Parathyroid adenoma (tissue), 2 donors: ENCODE data around the gene MACROH2A2.

Experiments used
- H2AFZ ChIP-seq: fragments of 300-600 bp; sonication (generic); one replicate; pipeline ENCODE4 v1.7.0; 2017; ENCODE audit warnings: antibody characterized with exemption, mild to moderate bottlenecking
- H3K27ac ChIP-seq: fragments of 300-600 bp; sonication (generic); one replicate; pipeline ENCODE4 v1.7.0; 2017
- H3K27me3 ChIP-seq: fragments of 300-600 bp; sonication (generic); one replicate; pipeline ENCODE4 v1.7.0; 2017; ENCODE audit warnings: low read length; ENCODE audit not compliant: control insufficient read depth, insufficient read depth
- H3K36me3 ChIP-seq: fragments of 300-600 bp; sonication (generic); one replicate; pipeline ENCODE4 v1.7.0; 2017; ENCODE audit warnings: low read length; ENCODE audit not compliant: control insufficient read depth, insufficient read depth
- H3K4me1 ChIP-seq: fragments of 300-600 bp; sonication (generic); one replicate; pipeline ENCODE4 v1.7.0; 2017; ENCODE audit warnings: control low read depth
- H3K4me2 ChIP-seq: fragments of 300-600 bp; sonication (generic); one replicate; pipeline ENCODE4 v1.7.0; 2017; ENCODE audit warnings: low read length
- H3K4me3 ChIP-seq: fragments of 300-600 bp; sonication (generic); one replicate; pipeline ENCODE4 v1.7.0; 2017; ENCODE audit warnings: low read depth, low read length
- H3K79me2 ChIP-seq: fragments of 300-600 bp; sonication (generic); one replicate; pipeline ENCODE4 v1.7.0; 2017; ENCODE audit warnings: control low read depth
- H3K9ac ChIP-seq: fragments of 300-600 bp; sonication (generic); one replicate; pipeline ENCODE4 v1.7.0; 2017; ENCODE audit warnings: mild to moderate bottlenecking
- H3K9me3 ChIP-seq: fragments of 300-600 bp; sonication (generic); one replicate; pipeline ENCODE4 v1.7.0; 2017; ENCODE audit warnings: low read length; ENCODE audit not compliant: control insufficient read depth
- TF ChIP-seq, protein P1 (sequence below): fragments of 300-600 bp; sonication (generic); IDR thresholded peaks from one replicate; pipeline ENCODE4 v1.7.0; 2017; ENCODE audit warnings: antibody characterized with exemption, mild to moderate bottlenecking
- donor health status: primary hyperparathyroidism.

The MACROH2A2 gene

DNA sequence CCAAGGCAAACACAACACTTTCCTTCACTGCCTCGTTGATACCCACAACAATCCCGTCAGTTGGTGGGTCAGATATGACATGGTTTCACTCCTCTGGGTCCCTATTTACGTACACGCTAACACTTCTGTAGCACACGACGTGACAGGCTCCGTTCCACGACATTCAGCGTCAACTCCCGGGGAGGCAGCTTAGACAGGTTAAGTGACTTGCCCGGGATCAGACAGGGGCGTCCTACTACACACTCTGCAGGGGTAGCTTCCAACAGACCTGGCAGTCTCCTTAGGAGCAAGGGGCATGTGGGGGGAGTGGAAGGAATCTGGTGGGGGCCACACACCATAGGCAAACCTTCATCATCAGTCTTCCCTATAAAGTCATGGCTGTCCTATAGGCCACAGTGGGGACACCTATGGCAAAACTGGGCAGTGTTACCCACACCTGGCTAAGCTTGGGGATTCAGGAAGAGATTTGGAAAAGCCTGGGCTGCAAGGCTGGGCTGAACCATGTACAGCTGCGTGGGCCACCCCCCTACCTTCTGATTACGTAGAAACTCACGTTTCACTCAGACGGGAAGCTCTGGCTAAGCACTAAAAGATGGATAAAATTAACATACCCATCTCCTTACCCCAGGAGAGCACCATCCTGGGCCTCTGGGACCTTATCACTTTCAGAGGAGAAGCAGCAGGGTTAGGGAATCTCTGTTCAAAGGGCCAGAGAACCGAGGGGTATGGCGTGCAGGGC lies 91.9 kb downstream of the MACROH2A2 start:
- no peaks in the 10 kb centered on the region for H3K9me3 ChIP-seq
- H3K79me2 ChIP-seq = peaks cover 17% of the 10 kb centered on the region
- peak overlapping the region; percentile 70 for H3K4me3 ChIP-seq
- no peak overlapping the region for H3K4me2 ChIP-seq
- H3K27me3 ChIP-seq = no peaks in the 10 kb centered on the region
- TF ChIP-seq, protein P1, sequence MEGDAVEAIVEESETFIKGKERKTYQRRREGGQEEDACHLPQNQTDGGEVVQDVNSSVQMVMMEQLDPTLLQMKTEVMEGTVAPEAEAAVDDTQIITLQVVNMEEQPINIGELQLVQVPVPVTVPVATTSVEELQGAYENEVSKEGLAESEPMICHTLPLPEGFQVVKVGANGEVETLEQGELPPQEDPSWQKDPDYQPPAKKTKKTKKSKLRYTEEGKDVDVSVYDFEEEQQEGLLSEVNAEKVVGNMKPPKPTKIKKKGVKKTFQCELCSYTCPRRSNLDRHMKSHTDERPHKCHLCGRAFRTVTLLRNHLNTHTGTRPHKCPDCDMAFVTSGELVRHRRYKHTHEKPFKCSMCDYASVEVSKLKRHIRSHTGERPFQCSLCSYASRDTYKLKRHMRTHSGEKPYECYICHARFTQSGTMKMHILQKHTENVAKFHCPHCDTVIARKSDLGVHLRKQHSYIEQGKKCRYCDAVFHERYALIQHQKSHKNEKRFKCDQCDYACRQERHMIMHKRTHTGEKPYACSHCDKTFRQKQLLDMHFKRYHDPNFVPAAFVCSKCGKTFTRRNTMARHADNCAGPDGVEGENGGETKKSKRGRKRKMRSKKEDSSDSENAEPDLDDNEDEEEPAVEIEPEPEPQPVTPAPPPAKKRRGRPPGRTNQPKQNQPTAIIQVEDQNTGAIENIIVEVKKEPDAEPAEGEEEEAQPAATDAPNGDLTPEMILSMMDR = no peak
- no peak overlapping the region for H3K27ac ChIP-seq
- H3K4me1 ChIP-seq = peaks cover 9% of the 10 kb centered on the region
- H3K36me3 ChIP-seq = no peaks in the 10 kb centered on the region
- H2AFZ ChIP-seq = peak overlapping the region; percentile 92
- H3K9ac ChIP-seq = no peak overlapping the region

DNA sequence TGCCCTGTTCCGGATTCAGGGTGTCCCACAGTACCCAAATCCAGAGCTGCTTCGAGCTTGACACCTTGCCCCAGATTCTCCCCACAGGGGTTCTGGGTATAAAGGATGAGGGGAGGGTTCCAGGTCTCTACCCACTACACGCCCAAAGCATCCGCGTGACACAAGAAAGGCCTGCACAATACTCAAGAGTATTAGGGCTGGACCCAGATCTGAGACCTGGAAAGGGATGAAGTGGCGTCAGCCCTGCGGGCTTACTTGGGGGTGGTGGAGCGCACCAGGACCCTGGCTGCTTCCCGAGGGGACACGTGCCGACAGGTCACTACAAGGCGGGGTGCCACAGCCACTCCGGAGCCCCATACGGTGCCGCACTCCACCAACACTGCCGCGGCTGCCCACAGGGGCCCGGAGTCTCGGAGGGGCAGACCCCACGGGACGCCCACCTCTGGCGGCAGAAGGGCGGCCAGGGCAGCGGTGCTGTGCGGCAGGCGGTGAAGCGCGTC lies 92.6 kb downstream of the MACROH2A2 start:
- TF ChIP-seq, protein P1 = no peak
- Histone ChIP-seq H3K27ac (peak overlapping the region; percentile 84), H3K27me3 (no peaks in the 10 kb centered on the region), H3K9ac (no peak overlapping the region), H3K4me3 (peak overlapping the region; percentile 70), H3K4me1 (peaks cover 9% of the 10 kb centered on the region), H3K79me2 (peaks cover 18% of the 10 kb centered on the region), H3K36me3 (no peaks in the 10 kb centered on the region), H3K9me3 (no peaks in the 10 kb centered on the region), H2AFZ (peak overlapping the region; percentile 92), H3K4me2 (peak overlapping the region; percentile 84)

DNA sequence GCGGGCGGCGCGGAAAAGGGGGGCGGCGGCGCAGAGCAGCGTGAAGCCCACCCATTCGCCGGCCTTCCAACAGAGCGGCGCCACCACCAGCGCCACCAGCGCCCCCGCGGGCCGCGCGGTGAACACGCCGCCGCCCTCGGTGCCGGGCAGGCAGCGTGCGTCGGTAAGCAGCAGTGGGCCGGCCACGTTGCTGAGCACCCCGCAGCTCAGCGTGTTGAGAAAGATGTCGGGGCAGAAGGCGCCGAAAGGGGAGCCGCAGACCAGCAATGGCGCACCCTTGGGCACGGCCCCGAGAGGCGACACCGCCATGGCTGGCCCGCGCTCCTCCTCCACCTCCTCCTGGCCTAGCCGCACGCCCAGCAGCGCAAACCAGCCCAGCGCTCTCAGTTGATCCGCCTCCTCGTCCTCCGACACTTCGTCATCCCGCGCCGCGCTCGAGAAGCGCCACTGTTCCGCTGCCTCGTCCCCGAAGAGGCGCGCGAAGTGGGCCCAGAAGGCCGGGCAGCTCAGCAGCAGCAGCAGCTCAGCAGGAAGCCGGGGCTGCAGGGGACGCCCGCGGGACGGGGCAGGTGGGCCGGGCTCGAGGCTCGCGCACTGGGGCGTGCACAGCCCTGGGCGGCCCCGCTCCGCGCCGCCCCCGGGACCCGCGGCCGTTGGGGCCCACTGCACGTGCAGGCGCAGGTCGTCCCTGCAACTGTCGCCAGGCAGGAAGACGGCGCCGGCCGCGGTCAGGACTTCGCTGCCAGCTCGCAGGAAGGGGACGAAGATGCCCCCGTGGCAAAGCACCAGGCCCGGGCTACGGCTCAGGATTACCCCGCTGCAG lies 93.2 kb downstream of the MACROH2A2 start:
- Histone ChIP-seq H3K27me3 (no peaks in the 10 kb centered on the region), H3K27ac (peak overlapping the region; percentile 84), H3K4me2 (peak overlapping the region; percentile 84), H3K4me1 (peaks cover 9% of the 10 kb centered on the region), H3K9me3 (no peaks in the 10 kb centered on the region), H2AFZ (peak overlapping the region; percentile 92), H3K79me2 (peaks cover 22% of the 10 kb centered on the region), H3K9ac (no peak overlapping the region), H3K4me3 (peak overlapping the region; percentile 70), H3K36me3 (no peaks in the 10 kb centered on the region)
- TF ChIP-seq, protein P1 = peak; percentile 69

DNA sequence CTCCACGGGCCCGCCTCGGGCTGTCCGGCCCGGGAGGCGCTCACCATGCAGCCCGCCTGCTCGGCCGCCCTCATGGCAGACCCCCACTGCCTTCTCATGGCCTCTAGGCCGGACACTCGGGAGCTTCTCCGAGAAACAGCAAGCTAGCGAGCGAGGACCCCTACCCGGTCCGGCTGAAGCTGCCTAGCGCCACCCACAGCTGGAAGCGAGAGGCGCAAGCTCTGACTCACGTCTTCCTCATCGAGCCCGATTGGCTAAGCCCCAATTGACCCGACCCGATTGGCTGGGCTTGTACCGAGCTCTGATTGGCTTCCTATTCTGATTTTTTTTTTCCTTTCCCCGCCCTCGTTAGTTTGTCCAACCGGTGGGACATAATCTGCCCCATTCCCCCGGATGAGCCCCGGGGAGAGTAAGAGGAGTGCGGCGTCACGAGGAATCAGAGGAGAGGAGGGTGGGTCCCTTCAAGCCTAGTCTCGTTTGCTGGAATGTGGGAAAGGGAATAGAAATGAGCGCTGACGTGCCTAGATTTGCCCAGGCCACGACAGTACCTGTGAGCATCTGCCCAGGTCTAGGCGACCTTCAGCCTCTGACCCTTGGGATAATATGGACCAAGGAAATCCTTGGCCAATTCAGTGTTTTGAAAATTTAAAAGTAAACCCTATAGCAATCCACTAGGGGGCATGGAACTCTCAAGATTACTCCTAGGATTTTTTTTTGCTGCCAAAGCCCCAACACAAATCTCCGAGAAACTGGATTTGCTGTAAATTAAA lies 94.0 kb downstream of the MACROH2A2 start, which contains the start of gene TYSND1:
Gene TYSND1 (minus strand): TSS at position 212 of the 770 bp plus-strand sequence. CDS start 114 bp downstream, at position 98.
- no peaks in the 10 kb centered on the region for H3K27me3 ChIP-seq
- TF ChIP-seq, protein P1 = peak; percentile 84
- H3K27ac ChIP-seq = peak within 1 kb of the TSS; percentile 84

More for the DNA sequence above, 94.0 kb downstream of the MACROH2A2 start, which contains the start of gene TYSND1:
- Histone ChIP-seq H3K4me1 (peaks cover 9% of the 10 kb centered on the region), H3K79me2 (peaks cover 22% of the 10 kb centered on the region), H3K4me2 (peak within 1 kb of the TSS; percentile 87), H2AFZ (peak within 1 kb of the TSS; percentile 92), H3K9me3 (no peaks in the 10 kb centered on the region), H3K4me3 (peak within 1 kb of the TSS; percentile 70), H3K9ac (no peak within 1 kb of the TSS), H3K36me3 (no peaks in the 10 kb centered on the region)
